G401 (cell line): ENCODE measurements around the gene OR2AE1. TPM values are rescaled to one million over a fixed set of nuclear protein-coding genes. Genes with fewer than 3 reads are reported as not detected.

ENCODE experiments used
- DNase-seq: peaks from one replicate; pipeline ENCODE4 v3.0.0-alpha.2; 2015; ENCODE audit warnings: low spot score
- in situ Hi-C: cut with HindIII; loops from 2 replicates; pipeline ENCODE4 v1.10.0; 2016; ENCODE audit warnings: low sequenced_read_pairs, mixed read lengths
- total RNA-seq: library from RNA; depleted of rRNA; stranded (reverse); fragments of >200 nt; shearing (Covaris generic); gene quantifications from 2 replicates; pipeline ENCODE4 v1.2.3, GENCODE V29; 2014; rRNA removed

The OR2AE1 gene
- total RNA-seq, 1 experiment from 2014 or later: not detected

- in situ Hi-C loops: no loop called here
- no peak for DNase-seq
Measured at GRCh38 chr7:99827040-99827778, 49.6 kb downstream of the OR2AE1 start.

Other genes with a start within 250 kb of the OR2AE1 start
- gene CYP3A5, start 197.0 kb downstream of the OR2AE1 start, total RNA-seq: not detected in 2 replicates
- gene CYP3A7, start 141.8 kb downstream of the OR2AE1 start, total RNA-seq: not detected in 2 replicates
- not detected in 2 replicates for gene CYP3A4, start 92.8 kb downstream of the OR2AE1 start, total RNA-seq
- gene CYP3A43, start 49.0 kb downstream of the OR2AE1 start, total RNA-seq: not detected in 2 replicates
- 10.0 and 12.9 TPM in 2 replicates for gene TRIM4, start 42.5 kb upstream of the OR2AE1 start, total RNA-seq
- not detected in 2 replicates for gene GJC3, start 52.6 kb upstream of the OR2AE1 start, total RNA-seq
- 1.1 TPM in 1 of 2 replicates, not detected in the other for gene AZGP1, start 99.0 kb upstream of the OR2AE1 start, total RNA-seq
- gene ZKSCAN1, start 138.6 kb upstream of the OR2AE1 start, total RNA-seq: 13.8 and 19.4 TPM in 2 replicates
- gene ZSCAN21, start 172.7 kb upstream of the OR2AE1 start, total RNA-seq: 12.2 and 23.1 TPM in 2 replicates
- gene ZNF3, start 204.7 kb upstream of the OR2AE1 start, total RNA-seq: 29.9 and 38.7 TPM in 2 replicates
- 100 and 151 TPM in 2 replicates for gene COPS6, start 211.9 kb upstream of the OR2AE1 start, total RNA-seq
- gene MCM7, start 224.4 kb upstream of the OR2AE1 start, total RNA-seq: 356 and 361 TPM in 2 replicates
- 19.7 and 34.3 TPM in 2 replicates for gene AP4M1, start 224.6 kb upstream of the OR2AE1 start, total RNA-seq
- gene TAF6, start 242.3 kb upstream of the OR2AE1 start, total RNA-seq: 26.6 and 45.6 TPM in 2 replicates
- gene CNPY4, start 242.6 kb upstream of the OR2AE1 start, total RNA-seq: 26.6 and 30.0 TPM in 2 replicates
- gene MBLAC1, start 249.9 kb upstream of the OR2AE1 start, total RNA-seq: 1.7 and 2.9 TPM in 2 replicates